ENCODE data around the gene NDUFAF2.

DNA sequence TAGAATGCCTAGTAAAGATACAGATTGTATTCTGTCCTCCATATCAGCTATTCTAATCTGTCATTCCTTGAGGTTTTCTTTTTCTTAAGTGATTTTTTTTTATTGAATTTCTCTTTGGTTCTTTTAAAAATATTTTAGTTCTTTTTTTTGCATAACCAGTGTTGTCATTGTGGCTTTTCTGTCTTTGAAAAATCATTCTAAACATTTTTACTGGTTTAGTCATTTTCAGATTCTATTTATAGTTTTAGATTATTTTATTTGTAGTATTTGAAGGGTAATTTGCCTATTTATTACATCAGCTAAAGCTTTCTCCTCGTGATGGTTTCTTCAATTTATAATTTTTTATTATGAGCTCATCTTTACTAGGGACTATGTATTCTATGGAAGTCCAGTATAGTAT lies 78.1 kb downstream of the NDUFAF2 start:
- no peak for TF ChIP-seq POLR2A (IDR thresholded peaks at IDR 0.05; ENCODE audit: low read length)
- TF ChIP-seq GATA1 (IDR thresholded peaks at IDR 0.05; ENCODE audit: low read depth, low read length) = no peak
